Measurements from ENCODE around the gene CCDC83. TPM values are rescaled to one million over a fixed set of nuclear protein-coding genes. Genes with fewer than 3 reads are reported as not detected.

CCDC83 gene
- total RNA-seq, 6 donors from 2014 or later: not detected

- peaks cover 0 to 18% (median 5%) of the 10 kb centered on the region in 4 donors for H3K4me1 ChIP-seq
- no peak overlapping the region for H3K4me3 ChIP-seq
- no peaks in the 10 kb centered on the region for H3K27me3 ChIP-seq
- whole genome bisulfite sequencing, 2 donors: 53 to 80% methylated on average over 1 of the region's 1 CpG
- H3K36me3 ChIP-seq: peaks cover 22 to 56% (median 26%) of the 10 kb centered on the region in 4 donors
- peak in 1 of 2 donors; percentile 51 for ATAC-seq (ENCODE audit: low FRiP score in 2 of 2)
- DNase-seq: no peak
- TF ChIP-seq POLR2AphosphoS5 (IDR thresholded peaks at IDR 0.05) (no peak), POLR2A (IDR thresholded peaks at IDR 0.05) (no peak), CTCF (IDR thresholded peaks at IDR 0.05) (no peak), EP300 (IDR thresholded peaks at IDR 0.05) (no peak)
- no peaks in the 10 kb centered on the region for H3K9me3 ChIP-seq
- H3K27ac ChIP-seq: peak overlapping the region in 1 of 4 donors; percentile 12
Observed at GRCh38 chr11:85955531-85955930, 100.3 kb downstream of the CCDC83 start.

GRCh38 chr11:85960678-85961077, 105.5 kb downstream of the CCDC83 start:
- no peak overlapping the region for H3K4me3 ChIP-seq
- 76 to 79% methylated on average over 3 of the region's 3 CpGs for WGBS, 2 donors
- H3K9me3 ChIP-seq: no peaks in the 10 kb centered on the region
- DNase-seq (no peak), ATAC-seq (ENCODE audit: low FRiP score in 2 of 2) (no peak)
- H3K27me3 ChIP-seq: no peaks in the 10 kb centered on the region
- H3K4me1 ChIP-seq: peaks cover 0 to 9% (median 2%) of the 10 kb centered on the region in 4 donors
- no peak for TF ChIP-seq POLR2A (IDR thresholded peaks at IDR 0.05)
- no peak for TF ChIP-seq EP300 (IDR thresholded peaks at IDR 0.05)
- TF ChIP-seq POLR2AphosphoS5 (IDR thresholded peaks at IDR 0.05): no peak
- no peak for TF ChIP-seq CTCF (IDR thresholded peaks at IDR 0.05)
- no peak overlapping the region for H3K27ac ChIP-seq
- peaks cover 28 to 88% (median 38%) of the 10 kb centered on the region in 4 donors for H3K36me3 ChIP-seq

GRCh38 chr11:85961130-85961529, 105.9 kb downstream of the CCDC83 start:
- no peak for ATAC-seq (ENCODE audit: low FRiP score in 2 of 2)

GRCh38 chr11:85961930-85962363, 106.8 kb downstream of the CCDC83 start:
- ATAC-seq (ENCODE audit: low FRiP score in 2 of 2) (no peak), DNase-seq (no peak)
- TF ChIP-seq CTCF (IDR thresholded peaks at IDR 0.05): no peak
- Histone ChIP-seq H3K4me3 (no peak overlapping the region), H3K36me3 (peaks cover 17 to 88% (median 44%) of the 10 kb centered on the region in 4 donors), H3K27me3 (no peaks in the 10 kb centered on the region), H3K27ac (no peak overlapping the region), H3K4me1 (peaks cover 0 to 9% (median 0%) of the 10 kb centered on the region in 4 donors), H3K9me3 (no peaks in the 10 kb centered on the region)
- 82 to 87% methylated on average over 5 of the region's 5 CpGs for WGBS, 2 donors

More at GRCh38 chr11:85961130-85961529, 105.9 kb downstream of the CCDC83 start:
- 56 to 62% methylated on average over 6 of the region's 6 CpGs for WGBS, 2 donors
- no peak overlapping the region for H3K4me3 ChIP-seq
- TF ChIP-seq POLR2AphosphoS5 (IDR thresholded peaks at IDR 0.05) (no peak), CTCF (IDR thresholded peaks at IDR 0.05) (no peak), POLR2A (IDR thresholded peaks at IDR 0.05) (no peak), EP300 (IDR thresholded peaks at IDR 0.05) (no peak)
- H3K36me3 ChIP-seq: peaks cover 23 to 88% (median 40%) of the 10 kb centered on the region in 4 donors
- DNase-seq: no peak
- H3K27me3 ChIP-seq: no peaks in the 10 kb centered on the region
- H3K4me1 ChIP-seq: peaks cover 0 to 9% (median 2%) of the 10 kb centered on the region in 4 donors
- H3K9me3 ChIP-seq: no peaks in the 10 kb centered on the region
- no peak overlapping the region for H3K27ac ChIP-seq

- ATAC-seq (ENCODE audit: low FRiP score in 2 of 2) (peak in 1 of 2 donors; percentile 42), DNase-seq (no peak)
- TF ChIP-seq POLR2A (IDR thresholded peaks at IDR 0.05) (no peak), CTCF (IDR thresholded peaks at IDR 0.05) (no peak), EP300 (IDR thresholded peaks at IDR 0.05) (no peak)
- peaks cover 7 to 25% (median 15%) of the 10 kb centered on the region in 4 donors for H3K4me1 ChIP-seq
- no peaks in the 10 kb centered on the region for H3K9me3 ChIP-seq
- H3K27ac ChIP-seq: no peak overlapping the region
- WGBS, 2 donors: 91 to 95% methylated on average over 2 of the region's 2 CpGs
- H3K36me3 ChIP-seq: peaks cover 8 to 77% (median 36%) of the 10 kb centered on the region in 4 donors
- H3K4me3 ChIP-seq: no peak overlapping the region
- no peaks in the 10 kb centered on the region for H3K27me3 ChIP-seq
Observed at GRCh38 chr11:85965202-85965601, 110.0 kb downstream of the CCDC83 start.
